ENCODE results near the gene RAD51B. TPM values are rescaled to one million over a fixed set of nuclear protein-coding genes. Genes with fewer than 3 reads are reported as not detected.

Gene RAD51B
- total and polyA plus RNA-seq, 9 of the 15 experiments (the other 6 are each of a cell fraction or from before 2014, with no cell fraction given), result 8.5 to 17.3 (median 11.3) TPM

GRCh38 chr14:68384881-68385280 is 565.3 kb downstream of the RAD51B start:
- intact Hi-C loops (cut with micrococcal nuclease), result no loop called here
- BruUV-seq (replicated peaks), result no TSS peak
- H3K4me3 ChIP-seq, result no peak overlapping the region

More at GRCh38 chr14:68384881-68385280, 565.3 kb downstream of the RAD51B start:
- H3K27me3 ChIP-seq (ENCODE audit: control insufficient read depth in 2 of 2, insufficient read depth in 2 of 2, low read length in 2 of 2), result no peaks in the 10 kb centered on the region
- no peaks in the 10 kb centered on the region for H4K20me1 ChIP-seq (replicated peaks; ENCODE audit: control insufficient read depth, insufficient read depth, low read length)
- TF ChIP-seq, protein P1, sequence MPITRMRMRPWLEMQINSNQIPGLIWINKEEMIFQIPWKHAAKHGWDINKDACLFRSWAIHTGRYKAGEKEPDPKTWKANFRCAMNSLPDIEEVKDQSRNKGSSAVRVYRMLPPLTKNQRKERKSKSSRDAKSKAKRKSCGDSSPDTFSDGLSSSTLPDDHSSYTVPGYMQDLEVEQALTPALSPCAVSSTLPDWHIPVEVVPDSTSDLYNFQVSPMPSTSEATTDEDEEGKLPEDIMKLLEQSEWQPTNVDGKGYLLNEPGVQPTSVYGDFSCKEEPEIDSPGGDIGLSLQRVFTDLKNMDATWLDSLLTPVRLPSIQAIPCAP (CRISPR knock-in tag; IDR thresholded peaks at IDR 0.05; ENCODE audit: borderline replicate concordance), result no peak
- TF ChIP-seq GABPB2 (CRISPR knock-in tag; conservative IDR thresholded peaks at IDR 0.05) (no peak), E2F8 (IDR thresholded peaks at IDR 0.05; ENCODE audit: low read depth, partially characterized antibody) (no peak), HNRNPLL (IDR thresholded peaks at IDR 0.05; ENCODE audit: low read depth, low read length, poor library complexity, severe bottlenecking) (no peak)
- FAIRE-seq, result no peak
- H3K36me3 ChIP-seq (ENCODE audit: control insufficient read depth, insufficient read depth, low read length), result no peaks in the 10 kb centered on the region
- H2AFZ ChIP-seq (ENCODE audit: low read depth, low read length), result no peak overlapping the region
- ChIA-PET CTCF (ENCODE audit: low intra/inter-chr PET ratio) (no interaction called here), POLR2A (no interaction called here)
- no peaks in the 10 kb centered on the region for H3K9me3 ChIP-seq (replicated peaks; ENCODE audit: control insufficient read depth, insufficient read depth, low read depth, low read length)
- WGBS (ENCODE audit: insufficient coverage, low coverage, missing lambda C conversion rate), result 52% methylated on average over 9 of the region's 9 CpGs
- in situ Hi-C loops (cut with MboI), result no loop called here
- no peak overlapping the region for H3K4me2 ChIP-seq (ENCODE audit: insufficient read depth, low read length)
- no peaks in the 10 kb centered on the region for H3K79me2 ChIP-seq (ENCODE audit: control insufficient read depth, insufficient read depth, low read length)
- no peak for DNase-seq (ENCODE audit: extremely low read depth in 1 of 4, low spot score in 3 of 4)
- H3K27ac ChIP-seq (ENCODE audit: extremely low read depth, low read depth, low read length), result no peak overlapping the region
- ATAC-seq, result no peak
- no peak overlapping the region for H3K9ac ChIP-seq (ENCODE audit: insufficient read depth in 1 of 2, low read depth in 2 of 2, low read length in 2 of 2)
- no peaks in the 10 kb centered on the region for H3K4me1 ChIP-seq (replicated peaks in 1 of 2; ENCODE audit: control insufficient read depth in 2 of 2, insufficient read depth in 2 of 2, low read length in 2 of 2)
- H3K9me1 ChIP-seq (ENCODE audit: control insufficient read depth, insufficient read depth, low read length), result no peaks in the 10 kb centered on the region

Data from K562 (cell line).